CD4-positive, CD25-positive, alpha-beta regulatory T cell (primary cell): Measurements from ENCODE around the gene JAG1. TPM values are rescaled to one million over a fixed set of nuclear protein-coding genes. Genes with fewer than 3 reads are reported as not detected.
A peak's percentile ranks its signal among the peaks of the same experiment; 100 is the strongest.
"Not testable (repeated sequence)": the region's sequence is repeated elsewhere in the genome, so short reads cannot be mapped to it uniquely, and the experiment has no call there.

Experiments
- ATAC-seq, 2 donors: fragments of 150-1000 bp; cut with Tn5 transposase; one replicate each; pipeline ENCODE4 v1.10.0; 2021; ENCODE audit warnings: low read depth in 2 of 2, moderate number of reproducible peaks in 2 of 2, moderate library complexity in 1 of 2
- DNase-seq, 3 donors: peaks; one replicate each; pipeline versions ENCODE4 v3.0.0 to v3.0.0-alpha.2; 2012 to 2022; ENCODE audit warnings: mixed read lengths in 1 of 3
- H3K27ac ChIP-seq: one replicate; pipeline ENCODE4 v1.7.0; 2013; ENCODE audit warnings: mild to moderate bottlenecking, low read length; ENCODE audit not compliant: insufficient read depth, poor library complexity, severe bottlenecking
- H3K27me3 ChIP-seq: one replicate; pipeline ENCODE4 v1.7.0; 2013; ENCODE audit warnings: low read length; ENCODE audit not compliant: control insufficient read depth, insufficient read depth
- H3K36me3 ChIP-seq: one replicate; pipeline ENCODE4 v1.7.0; 2013; ENCODE audit warnings: mild to moderate bottlenecking, low read length, moderate library complexity; ENCODE audit not compliant: control insufficient read depth, insufficient read depth
- H3K4me1 ChIP-seq: 2 replicates; pipeline ENCODE4 v1.7.0; 2013; ENCODE audit warnings: mild to moderate bottlenecking, low read length; ENCODE audit not compliant: insufficient read depth, control insufficient read depth, poor library complexity, severe bottlenecking
- H3K4me3 ChIP-seq: one replicate; pipeline ENCODE4 v1.7.0; 2013; ENCODE audit warnings: low read depth, mild to moderate bottlenecking, low read length, moderate library complexity
- H3K9me3 ChIP-seq, 2 experiments: 1 replicate in 1 of 2; 2 replicates in 1 of 2; pipeline ENCODE4 v1.7.0; 2013; ENCODE audit warnings: low read length in 2 of 2, mild to moderate bottlenecking in 1 of 2, moderate library complexity in 1 of 2; ENCODE audit not compliant: control insufficient read depth in 2 of 2
- H3K27ac Mint-ChIP-seq, 3 donors: one replicate each; pipeline ENCODE4 v1.8.0; 2020 to 2022; ENCODE audit warnings: mild to moderate bottlenecking in 3 of 3, mixed read lengths in 3 of 3, moderate library complexity in 2 of 3
- H3K27me3 Mint-ChIP-seq: one replicate; pipeline ENCODE4 v1.8.0; 2022; ENCODE audit warnings: mild to moderate bottlenecking, mixed read lengths
- H3K36me3 Mint-ChIP-seq: one replicate; pipeline ENCODE4 v1.8.0; 2020; ENCODE audit warnings: mixed read lengths
- H3K4me1 Mint-ChIP-seq, 4 donors: one replicate each; pipeline ENCODE4 v1.8.0; 2020 to 2022; ENCODE audit warnings: mixed read lengths in 4 of 4, mild to moderate bottlenecking in 1 of 4
- H3K4me3 Mint-ChIP-seq, 4 donors: one replicate each; pipeline ENCODE4 v1.8.0; 2020 to 2022; ENCODE audit warnings: mild to moderate bottlenecking in 4 of 4, mixed read lengths in 4 of 4, moderate library complexity in 3 of 4
- H3K9me3 Mint-ChIP-seq, 7 donors: one replicate each; pipeline ENCODE4 v1.8.0; 2020 to 2022; ENCODE audit warnings: mixed read lengths in 7 of 7, mild to moderate bottlenecking in 3 of 7, moderate library complexity in 2 of 7
- polyA plus RNA-seq, 4 donors: library from polyadenylated mRNA; unstranded; fragments of 300-500 nt; fragmentation: Illumina TruSeq; gene quantifications; one replicate each; pipeline ENCODE4 v1.2.3, GENCODE V29; 2021
- total RNA-seq: library from RNA; stranded (reverse); gene quantifications from one replicate; pipeline ENCODE4 v1.2.3, GENCODE V29; 2022

The JAG1 gene
- total and polyA plus RNA-seq, 5 donors from 2014 or later = 0.03 to 0.30 (median 0.05) TPM; not detected in 1

- H3K9me3 ChIP-seq, H3K27ac Mint-ChIP-seq, H3K4me1 Mint-ChIP-seq, H3K36me3 ChIP-seq, H3K4me3 Mint-ChIP-seq, H3K27me3 ChIP-seq, H3K27me3 Mint-ChIP-seq, H3K9me3 Mint-ChIP-seq, H3K4me3 ChIP-seq, DNase-seq, ATAC-seq, H3K4me1 ChIP-seq, H3K27ac ChIP-seq: not testable (repeated sequence)
- H3K36me3 Mint-ChIP-seq = peaks cover 41% of the 10 kb centered on the region
These were observed 56.2 kb downstream of the JAG1 start for GRCh38 chr20:10617549-10618133.

DNA sequence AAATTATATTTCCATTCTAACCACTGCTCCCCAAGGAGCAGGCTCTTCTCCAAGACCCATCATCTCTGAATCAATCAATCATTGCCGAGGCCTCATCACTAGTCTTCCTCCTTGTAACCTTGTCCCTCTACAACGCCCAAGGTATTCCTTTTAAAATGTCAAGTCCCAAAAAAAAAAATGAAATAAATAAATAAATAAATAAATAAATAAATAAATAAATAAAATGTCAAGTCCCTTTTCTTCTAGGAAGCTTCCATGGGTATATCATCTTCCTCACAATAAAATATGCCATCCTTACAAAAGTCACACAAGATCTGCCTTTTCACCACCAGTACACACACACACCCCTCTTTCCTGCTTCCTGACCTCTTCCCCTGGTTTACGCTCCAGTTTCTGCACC lies 57.6 kb downstream of the JAG1 start:
- H3K36me3 ChIP-seq = peaks cover 5% of the 10 kb centered on the region
- Mint-ChIP-seq H3K4me1 (no peaks in the 10 kb centered on the region), H3K27me3 (no peaks in the 10 kb centered on the region), H3K27ac (peak overlapping the region in 1 of 3 donors; percentile 41), H3K4me3 (no peak overlapping the region), H3K9me3 (peaks cover 0 to 2% (median 0%) of the 10 kb centered on the region in 7 donors), H3K36me3 (peaks cover 29% of the 10 kb centered on the region)
- no peaks in the 10 kb centered on the region for H3K4me1 ChIP-seq
- DNase-seq (no peak), ATAC-seq (no peak)
- H3K4me3 ChIP-seq = no peak overlapping the region
- no peaks in the 10 kb centered on the region for H3K27me3 ChIP-seq
- H3K9me3 ChIP-seq = no peaks in the 10 kb centered on the region
- no peak overlapping the region for H3K27ac ChIP-seq

DNA sequence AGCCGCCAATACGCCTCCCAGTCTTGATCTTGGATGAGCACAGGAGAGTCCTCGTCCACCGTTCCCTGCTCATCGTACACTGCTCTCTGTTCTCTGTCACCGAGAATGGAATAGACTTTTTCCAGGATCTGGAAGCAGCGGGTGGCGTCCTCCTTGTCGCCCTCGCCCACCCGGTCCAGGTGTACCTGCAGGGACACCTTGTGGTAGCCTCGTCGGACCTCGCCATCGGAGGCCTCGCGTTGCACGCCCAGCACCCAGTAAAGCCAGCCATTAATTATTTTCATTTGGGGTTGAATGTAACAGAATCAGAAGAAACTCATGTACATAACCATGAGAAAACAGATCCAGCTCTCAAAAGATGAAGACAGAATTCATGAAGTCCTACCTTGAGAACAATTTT lies 59.9 kb downstream of the JAG1 start:
- H3K36me3 Mint-ChIP-seq = peaks cover 31% of the 10 kb centered on the region
- DNase-seq = no peak

DNA sequence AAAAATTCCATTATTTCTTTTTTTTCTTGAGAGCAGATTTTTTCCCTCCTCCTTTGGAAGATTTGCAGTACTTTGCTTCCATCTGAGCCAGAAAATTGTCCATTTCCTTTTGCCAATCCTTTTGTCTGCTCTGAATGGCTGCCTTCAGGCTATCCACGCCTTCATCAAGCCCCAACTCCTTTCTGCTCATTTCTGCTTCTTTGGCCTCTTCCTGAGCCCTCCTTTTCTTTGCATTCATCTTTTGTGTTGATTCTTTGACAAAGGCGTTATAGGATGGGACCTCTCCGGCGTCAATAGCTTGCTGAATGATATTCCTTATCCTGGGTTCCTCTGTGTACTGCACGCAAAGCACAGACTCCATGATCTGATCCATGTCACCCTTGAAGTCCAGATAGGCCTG lies 60.4 kb downstream of the JAG1 start:
- H3K9me3 Mint-ChIP-seq, H3K9me3 ChIP-seq, H3K27me3 ChIP-seq, H3K27ac Mint-ChIP-seq, H3K4me1 ChIP-seq, DNase-seq, ATAC-seq, H3K27ac ChIP-seq, H3K27me3 Mint-ChIP-seq, H3K36me3 ChIP-seq, H3K4me1 Mint-ChIP-seq, H3K4me3 Mint-ChIP-seq, H3K4me3 ChIP-seq: not testable (repeated sequence)
- peaks cover 34% of the 10 kb centered on the region for H3K36me3 Mint-ChIP-seq

More for the DNA sequence above, 59.9 kb downstream of the JAG1 start:
- Mint-ChIP-seq H3K4me3 (no peak overlapping the region), H3K27ac (no peak overlapping the region), H3K9me3 (peaks cover 0 to 2% (median 0%) of the 10 kb centered on the region in 7 donors), H3K4me1 (no peaks in the 10 kb centered on the region), H3K27me3 (no peaks in the 10 kb centered on the region)
- ATAC-seq = no peak
- Histone ChIP-seq H3K27ac (no peak overlapping the region), H3K4me3 (no peak overlapping the region), H3K9me3 (no peaks in the 10 kb centered on the region), H3K36me3 (peaks cover 5% of the 10 kb centered on the region), H3K27me3 (no peaks in the 10 kb centered on the region), H3K4me1 (no peaks in the 10 kb centered on the region)

- Histone ChIP-seq H3K4me3 (no peak overlapping the region), H3K4me1 (no peaks in the 10 kb centered on the region), H3K27me3 (no peaks in the 10 kb centered on the region), H3K9me3 (no peaks in the 10 kb centered on the region), H3K27ac (no peak overlapping the region), H3K36me3 (peaks cover 5% of the 10 kb centered on the region)
- ATAC-seq = peak in 1 of 2 donors; percentile 39
- Mint-ChIP-seq H3K36me3 (peaks cover 34% of the 10 kb centered on the region), H3K4me1 (peaks cover 0 to 2% (median 0%) of the 10 kb centered on the region in 4 donors), H3K27me3 (no peaks in the 10 kb centered on the region), H3K4me3 (no peak overlapping the region), H3K9me3 (peaks cover 0 to 2% (median 0%) of the 10 kb centered on the region in 7 donors), H3K27ac (no peak overlapping the region)
- peak in 1 of 3 donors; percentile 25 for DNase-seq
These were observed 62.4 kb downstream of the JAG1 start for GRCh38 chr20:10611357-10611756.

DNA sequence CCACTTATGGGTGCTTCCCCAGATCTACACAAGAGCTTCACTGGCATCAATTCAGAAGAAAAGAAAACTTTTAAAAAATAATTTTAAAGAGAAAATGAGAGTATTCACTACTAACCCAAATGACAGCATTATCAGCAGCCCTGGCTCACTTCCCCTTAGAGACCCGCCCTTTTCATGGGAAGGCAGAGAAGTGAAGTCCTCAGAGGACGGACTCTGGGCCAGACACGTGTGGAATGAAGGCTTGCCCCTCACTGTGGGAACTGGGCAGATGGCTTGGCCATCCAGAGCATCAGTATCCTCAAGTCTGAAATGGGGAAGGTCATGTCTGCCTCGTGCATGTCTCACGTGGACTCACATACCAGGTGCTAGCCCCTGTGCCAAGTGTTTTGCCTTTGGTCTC lies 63.5 kb downstream of the JAG1 start:
- Histone ChIP-seq H3K36me3 (peaks cover 3% of the 10 kb centered on the region), H3K27me3 (no peaks in the 10 kb centered on the region), H3K4me1 (no peaks in the 10 kb centered on the region), H3K4me3 (no peak overlapping the region), H3K9me3 (no peaks in the 10 kb centered on the region), H3K27ac (no peak overlapping the region)
- no peak for DNase-seq
- peaks cover 30% of the 10 kb centered on the region for H3K36me3 Mint-ChIP-seq
- no peak overlapping the region for H3K27ac Mint-ChIP-seq
- no peaks in the 10 kb centered on the region for H3K9me3 Mint-ChIP-seq
- no peak for ATAC-seq
- no peaks in the 10 kb centered on the region for H3K27me3 Mint-ChIP-seq
- H3K4me1 Mint-ChIP-seq = peaks cover 0 to 2% (median 0%) of the 10 kb centered on the region in 4 donors
- no peak overlapping the region for H3K4me3 Mint-ChIP-seq

DNA sequence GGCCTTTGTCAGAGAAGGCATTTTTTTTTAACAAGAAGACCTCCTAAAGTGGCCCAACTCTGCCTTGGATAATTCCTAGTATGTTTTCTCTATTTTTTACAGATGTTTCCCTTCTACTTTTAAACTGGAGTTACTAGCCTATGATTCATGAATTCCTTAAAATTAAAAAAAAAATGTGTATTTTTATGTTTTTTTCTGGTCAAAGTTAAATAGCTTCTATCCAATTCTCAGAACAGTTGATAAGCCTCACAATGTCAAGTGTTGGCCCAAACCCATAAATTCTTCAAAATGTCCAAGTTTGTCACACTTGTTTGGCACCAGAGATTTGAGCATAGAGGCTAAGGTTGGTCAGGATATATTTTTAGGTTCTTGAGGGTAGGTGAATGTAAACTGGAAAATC lies 64.0 kb downstream of the JAG1 start:
- Histone ChIP-seq H3K4me1 (no peaks in the 10 kb centered on the region), H3K36me3 (peaks cover under 1% of the 10 kb centered on the region), H3K4me3 (no peak overlapping the region), H3K27me3 (no peaks in the 10 kb centered on the region), H3K9me3 (no peaks in the 10 kb centered on the region), H3K27ac (no peak overlapping the region)
- Mint-ChIP-seq H3K4me3 (no peak overlapping the region), H3K9me3 (no peaks in the 10 kb centered on the region), H3K27ac (no peak overlapping the region), H3K36me3 (peaks cover 27% of the 10 kb centered on the region), H3K27me3 (no peaks in the 10 kb centered on the region), H3K4me1 (peaks cover 0 to 2% (median 0%) of the 10 kb centered on the region in 4 donors)
- no peak for ATAC-seq
- DNase-seq = no peak

- Mint-ChIP-seq H3K4me3 (no peak overlapping the region), H3K27ac (no peak overlapping the region), H3K36me3 (peaks cover 30% of the 10 kb centered on the region), H3K27me3 (no peaks in the 10 kb centered on the region), H3K9me3 (no peaks in the 10 kb centered on the region), H3K4me1 (peaks cover 0 to 2% (median 0%) of the 10 kb centered on the region in 4 donors)
- Histone ChIP-seq H3K4me1 (no peaks in the 10 kb centered on the region), H3K27ac (no peak overlapping the region), H3K27me3 (no peaks in the 10 kb centered on the region), H3K9me3 (no peaks in the 10 kb centered on the region), H3K4me3 (no peak overlapping the region), H3K36me3 (peaks cover 5% of the 10 kb centered on the region)
- no peak for ATAC-seq
- DNase-seq = no peak
These were observed 64.5 kb downstream of the JAG1 start for GRCh38 chr20:10609276-10609675.
